Breast epithelium (tissue), 3 donors: Measurements from ENCODE around the gene CCDC30.

Experiments used
- POLR2A ChIP-seq: fragments of 450-650 bp; IDR thresholded peaks from one replicate; pipeline ENCODE4 v1.6.1; 2016; ENCODE audit warnings: antibody characterized with exemption, mild to moderate bottlenecking, moderate library complexity
- POLR2AphosphoS5 ChIP-seq, 3 donors: sonication (generic); formaldehyde crosslinking; IDR thresholded peaks; one replicate each; pipeline ENCODE4 v1.6.1; 2017; ENCODE audit warnings: antibody characterized with exemption in 3 of 3
- TF ChIP-seq, protein P1 (sequence below), 3 donors: fragments of 450-650 bp; IDR thresholded peaks; one replicate each; pipeline ENCODE4 v1.5.1; 2016 to 2017; ENCODE audit warnings: antibody characterized with exemption in 3 of 3, mild to moderate bottlenecking in 3 of 3, moderate library complexity in 3 of 3

DNA sequence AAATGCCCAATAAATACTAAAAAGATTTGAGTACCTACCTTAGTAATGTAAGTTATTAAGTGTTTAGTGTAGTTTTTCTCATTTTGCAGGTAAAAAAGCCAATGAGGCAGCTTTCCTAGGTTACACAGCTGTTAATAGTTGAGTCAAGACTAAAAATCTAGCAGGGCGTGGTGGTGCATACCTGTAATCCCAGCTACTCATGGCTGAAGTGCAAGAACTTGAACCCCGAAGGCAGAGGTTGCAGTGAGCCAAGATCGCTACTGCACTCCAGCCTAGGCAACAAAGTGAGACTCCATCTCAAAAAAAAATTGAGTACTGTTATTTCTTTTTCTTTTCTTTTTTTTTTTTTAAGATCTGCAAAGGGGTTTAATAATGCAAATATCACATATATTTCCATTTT lies 226.8 kb downstream of the CCDC30 start:
- TF ChIP-seq POLR2A = no peak
- TF ChIP-seq, protein P1, sequence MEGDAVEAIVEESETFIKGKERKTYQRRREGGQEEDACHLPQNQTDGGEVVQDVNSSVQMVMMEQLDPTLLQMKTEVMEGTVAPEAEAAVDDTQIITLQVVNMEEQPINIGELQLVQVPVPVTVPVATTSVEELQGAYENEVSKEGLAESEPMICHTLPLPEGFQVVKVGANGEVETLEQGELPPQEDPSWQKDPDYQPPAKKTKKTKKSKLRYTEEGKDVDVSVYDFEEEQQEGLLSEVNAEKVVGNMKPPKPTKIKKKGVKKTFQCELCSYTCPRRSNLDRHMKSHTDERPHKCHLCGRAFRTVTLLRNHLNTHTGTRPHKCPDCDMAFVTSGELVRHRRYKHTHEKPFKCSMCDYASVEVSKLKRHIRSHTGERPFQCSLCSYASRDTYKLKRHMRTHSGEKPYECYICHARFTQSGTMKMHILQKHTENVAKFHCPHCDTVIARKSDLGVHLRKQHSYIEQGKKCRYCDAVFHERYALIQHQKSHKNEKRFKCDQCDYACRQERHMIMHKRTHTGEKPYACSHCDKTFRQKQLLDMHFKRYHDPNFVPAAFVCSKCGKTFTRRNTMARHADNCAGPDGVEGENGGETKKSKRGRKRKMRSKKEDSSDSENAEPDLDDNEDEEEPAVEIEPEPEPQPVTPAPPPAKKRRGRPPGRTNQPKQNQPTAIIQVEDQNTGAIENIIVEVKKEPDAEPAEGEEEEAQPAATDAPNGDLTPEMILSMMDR (IDR thresholded peaks at IDR 0.05) = no peak
- no peak for TF ChIP-seq POLR2AphosphoS5 (IDR thresholded peaks at IDR 0.05)
